GM12878 (cell line): ENCODE data around the gene ZBTB6. TPM values are rescaled to one million over a fixed set of nuclear protein-coding genes. Genes with fewer than 3 reads are reported as not detected.

Experiments
- EP300 ChIP-seq, 2 experiments: fragments of 150-350 bp in 1 of 2; IDR thresholded peaks; 2 replicates each; pipeline ENCODE4 v1.6.1; 2011 to 2012; ENCODE audit warnings: low read depth in 2 of 2, low read length in 2 of 2, borderline replicate concordance in 1 of 2, improper control_type of control experiment in 1 of 2, inconsistent platforms in 1 of 2; ENCODE audit not compliant: control insufficient read depth in 1 of 2
- FOS ChIP-seq: IDR thresholded peaks from 3 replicates; pipeline ENCODE4 v1.6.1; 2011; ENCODE audit warnings: borderline replicate concordance; ENCODE audit not compliant: insufficient read length; ENCODE audit errors: extremely low read depth
- POLR2AphosphoS2 ChIP-seq: IDR thresholded peaks from 2 replicates; pipeline ENCODE4 v1.6.1; 2011; ENCODE audit warnings: low read depth, mild to moderate bottlenecking, low read length, improper control_type of control experiment, moderate library complexity
- SMARCA5 ChIP-seq: fragments of 450-650 bp; IDR thresholded peaks from 2 replicates; pipeline ENCODE4 v1.6.1; 2017; ENCODE audit warnings: mild to moderate bottlenecking
- polyA plus RNA-seq, 11 experiments: library from polyadenylated mRNA; depleted of rRNA in 4 of 11; unstranded in 6 of 11; stranded (reverse) in 5 of 11; fragments of >200 nt; fragmentation: Nextera tagmentation in 4 of 11; fragmentation: Illumina TruSeq in 1 of 11; extraction: Ambion mirVana in 4 of 11; extraction: Trizol in 1 of 11; gene quantifications; 1 replicate in 1 of 11; 2 replicates in 10 of 11; pipeline versions ENCODE4 v1.2.1 to v1.2.3, GENCODE V29; 2011 to 2016; ENCODE audit warnings: inconsistent platforms in 2 of 11, missing spikeins in 2 of 11, low read depth in 1 of 11
- total RNA-seq, 4 experiments: library from RNA; depleted of rRNA in 3 of 4; stranded (reverse); fragments of >200 nt in 3 of 4; fragmentation: Illumina TruSeq in 1 of 4; extraction: Trizol in 1 of 4; gene quantifications; 2 replicates each; pipeline versions ENCODE4 v1.2.1 to v1.2.3, GENCODE V29; 2013 to 2021
- TF ChIP-seq, protein P1 (sequence below): fragments of 450-650 bp; IDR thresholded peaks from 2 replicates; pipeline ENCODE4 v1.6.1; 2017; ENCODE audit warnings: mild to moderate bottlenecking, moderate library complexity
- TF ChIP-seq, protein P2 (sequence below): IDR thresholded peaks from 2 replicates; pipeline ENCODE4 v1.6.1; 2012; ENCODE audit warnings: improper control_type of control experiment, low read depth, low read length; ENCODE audit not compliant: insufficient replicate concordance
- TF ChIP-seq, protein P3 (sequence below): fragments of 450-650 bp; IDR thresholded peaks from 2 replicates; pipeline ENCODE4 v1.6.1; 2017; ENCODE audit warnings: low read depth, mild to moderate bottlenecking, moderate library complexity
- TF ChIP-seq, protein P4 (sequence below): fragments of 450-650 bp; IDR thresholded peaks from 2 replicates; pipeline ENCODE4 v1.6.1; 2016; ENCODE audit warnings: mild to moderate bottlenecking
- TF ChIP-seq, protein P5 (sequence below): fragments of 450-650 bp; formaldehyde crosslinking; IDR thresholded peaks from 2 replicates; pipeline ENCODE4 v1.4.0; 2020; ENCODE audit warnings: mild to moderate bottlenecking, moderate library complexity

ZBTB6 gene
- total and polyA plus RNA-seq, 10 of the 15 experiments (the other 5 are each of a cell fraction or from before 2014, with no cell fraction given), result 1.7 to 11.5 (median 7.0) TPM

DNA sequence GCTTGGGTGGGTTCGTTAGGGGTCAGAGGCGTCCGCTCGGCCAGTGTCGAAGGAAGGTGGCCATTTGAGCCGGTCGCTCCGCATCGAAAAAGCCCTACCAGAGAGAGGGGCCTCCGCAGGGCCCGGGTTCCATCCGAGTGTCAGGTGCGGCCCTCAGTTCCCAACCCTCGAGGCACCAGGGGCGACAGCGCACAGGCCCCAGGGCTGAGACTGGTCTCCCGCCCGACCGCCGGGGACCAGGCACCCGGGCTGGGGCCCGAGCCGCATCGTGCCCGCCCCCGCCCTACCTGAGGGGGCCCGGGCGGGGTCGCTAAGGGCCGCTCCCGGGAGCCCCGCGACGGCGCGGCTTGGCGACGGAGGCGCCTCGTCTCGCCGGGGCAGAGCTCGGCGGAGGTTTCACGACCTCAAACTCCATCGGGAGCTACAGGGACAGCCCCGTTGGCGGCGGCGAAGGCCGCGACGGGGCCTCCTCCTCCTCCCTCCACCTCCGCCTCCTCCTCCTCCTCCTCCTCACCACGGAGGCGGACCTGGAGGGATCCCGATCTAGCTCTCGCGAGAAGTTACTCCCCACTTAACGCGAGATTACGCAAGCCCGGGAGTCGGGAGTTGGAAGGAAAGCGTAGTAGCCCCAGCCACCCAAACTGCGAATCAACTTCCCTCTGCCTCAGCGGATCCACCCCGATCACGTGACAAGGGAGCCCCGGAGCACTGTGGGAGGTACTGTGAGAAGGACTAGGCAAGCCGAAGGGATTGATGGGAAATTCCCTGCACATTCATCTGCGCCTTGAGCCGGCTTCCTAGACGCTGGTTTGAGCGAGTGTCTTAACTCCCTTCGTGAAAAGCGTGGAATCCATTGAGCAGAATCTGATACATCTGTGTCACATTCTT is 8.1 kb downstream of the ZBTB6 start, which contains the start of gene RC3H2 (continued):
- TF ChIP-seq POLR2AphosphoS2 (peak; percentile 66; the same call in 1 of the 2 replicates), FOS (no peak), EP300 (IDR thresholded peaks at IDR 0.05; ENCODE audit: borderline replicate concordance in 1 of 2, control insufficient read depth in 1 of 2, low read depth in 2 of 2, low read length in 2 of 2) (peak; percentile 31 to 38; a peak in 1 of 4 replicates), SMARCA5 (0 out of 2 replicates have a peak, but pooled peaks have one; percentile 54)
- TF ChIP-seq, protein P1, sequence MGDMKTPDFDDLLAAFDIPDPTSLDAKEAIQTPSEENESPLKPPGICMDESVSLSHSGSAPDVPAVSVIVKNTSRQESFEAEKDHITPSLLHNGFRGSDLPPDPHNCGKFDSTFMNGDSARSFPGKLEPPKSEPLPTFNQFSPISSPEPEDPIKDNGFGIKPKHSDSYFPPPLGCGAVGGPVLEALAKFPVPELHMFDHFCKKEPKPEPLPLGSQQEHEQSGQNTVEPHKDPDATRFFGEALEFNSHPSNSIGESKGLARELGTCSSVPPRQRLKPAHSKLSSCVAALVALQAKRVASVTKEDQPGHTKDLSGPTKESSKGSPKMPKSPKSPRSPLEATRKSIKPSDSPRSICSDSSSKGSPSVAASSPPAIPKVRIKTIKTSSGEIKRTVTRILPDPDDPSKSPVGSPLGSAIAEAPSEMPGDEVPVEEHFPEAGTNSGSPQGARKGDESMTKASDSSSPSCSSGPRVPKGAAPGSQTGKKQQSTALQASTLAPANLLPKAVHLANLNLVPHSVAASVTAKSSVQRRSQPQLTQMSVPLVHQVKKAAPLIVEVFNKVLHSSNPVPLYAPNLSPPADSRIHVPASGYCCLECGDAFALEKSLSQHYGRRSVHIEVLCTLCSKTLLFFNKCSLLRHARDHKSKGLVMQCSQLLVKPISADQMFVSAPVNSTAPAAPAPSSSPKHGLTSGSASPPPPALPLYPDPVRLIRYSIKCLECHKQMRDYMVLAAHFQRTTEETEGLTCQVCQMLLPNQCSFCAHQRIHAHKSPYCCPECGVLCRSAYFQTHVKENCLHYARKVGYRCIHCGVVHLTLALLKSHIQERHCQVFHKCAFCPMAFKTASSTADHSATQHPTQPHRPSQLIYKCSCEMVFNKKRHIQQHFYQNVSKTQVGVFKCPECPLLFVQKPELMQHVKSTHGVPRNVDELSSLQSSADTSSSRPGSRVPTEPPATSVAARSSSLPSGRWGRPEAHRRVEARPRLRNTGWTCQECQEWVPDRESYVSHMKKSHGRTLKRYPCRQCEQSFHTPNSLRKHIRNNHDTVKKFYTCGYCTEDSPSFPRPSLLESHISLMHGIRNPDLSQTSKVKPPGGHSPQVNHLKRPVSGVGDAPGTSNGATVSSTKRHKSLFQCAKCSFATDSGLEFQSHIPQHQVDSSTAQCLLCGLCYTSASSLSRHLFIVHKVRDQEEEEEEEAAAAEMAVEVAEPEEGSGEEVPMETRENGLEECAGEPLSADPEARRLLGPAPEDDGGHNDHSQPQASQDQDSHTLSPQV, result no peak
- TF ChIP-seq, protein P2, sequence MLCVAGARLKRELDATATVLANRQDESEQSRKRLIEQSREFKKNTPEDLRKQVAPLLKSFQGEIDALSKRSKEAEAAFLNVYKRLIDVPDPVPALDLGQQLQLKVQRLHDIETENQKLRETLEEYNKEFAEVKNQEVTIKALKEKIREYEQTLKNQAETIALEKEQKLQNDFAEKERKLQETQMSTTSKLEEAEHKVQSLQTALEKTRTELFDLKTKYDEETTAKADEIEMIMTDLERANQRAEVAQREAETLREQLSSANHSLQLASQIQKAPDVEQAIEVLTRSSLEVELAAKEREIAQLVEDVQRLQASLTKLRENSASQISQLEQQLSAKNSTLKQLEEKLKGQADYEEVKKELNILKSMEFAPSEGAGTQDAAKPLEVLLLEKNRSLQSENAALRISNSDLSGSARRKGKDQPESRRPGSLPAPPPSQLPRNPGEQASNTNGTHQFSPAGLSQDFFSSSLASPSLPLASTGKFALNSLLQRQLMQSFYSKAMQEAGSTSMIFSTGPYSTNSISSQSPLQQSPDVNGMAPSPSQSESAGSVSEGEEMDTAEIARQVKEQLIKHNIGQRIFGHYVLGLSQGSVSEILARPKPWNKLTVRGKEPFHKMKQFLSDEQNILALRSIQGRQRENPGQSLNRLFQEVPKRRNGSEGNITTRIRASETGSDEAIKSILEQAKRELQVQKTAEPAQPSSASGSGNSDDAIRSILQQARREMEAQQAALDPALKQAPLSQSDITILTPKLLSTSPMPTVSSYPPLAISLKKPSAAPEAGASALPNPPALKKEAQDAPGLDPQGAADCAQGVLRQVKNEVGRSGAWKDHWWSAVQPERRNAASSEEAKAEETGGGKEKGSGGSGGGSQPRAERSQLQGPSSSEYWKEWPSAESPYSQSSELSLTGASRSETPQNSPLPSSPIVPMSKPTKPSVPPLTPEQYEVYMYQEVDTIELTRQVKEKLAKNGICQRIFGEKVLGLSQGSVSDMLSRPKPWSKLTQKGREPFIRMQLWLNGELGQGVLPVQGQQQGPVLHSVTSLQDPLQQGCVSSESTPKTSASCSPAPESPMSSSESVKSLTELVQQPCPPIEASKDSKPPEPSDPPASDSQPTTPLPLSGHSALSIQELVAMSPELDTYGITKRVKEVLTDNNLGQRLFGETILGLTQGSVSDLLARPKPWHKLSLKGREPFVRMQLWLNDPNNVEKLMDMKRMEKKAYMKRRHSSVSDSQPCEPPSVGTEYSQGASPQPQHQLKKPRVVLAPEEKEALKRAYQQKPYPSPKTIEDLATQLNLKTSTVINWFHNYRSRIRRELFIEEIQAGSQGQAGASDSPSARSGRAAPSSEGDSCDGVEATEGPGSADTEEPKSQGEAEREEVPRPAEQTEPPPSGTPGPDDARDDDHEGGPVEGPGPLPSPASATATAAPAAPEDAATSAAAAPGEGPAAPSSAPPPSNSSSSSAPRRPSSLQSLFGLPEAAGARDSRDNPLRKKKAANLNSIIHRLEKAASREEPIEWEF, result no peak
- TF ChIP-seq, protein P3, sequence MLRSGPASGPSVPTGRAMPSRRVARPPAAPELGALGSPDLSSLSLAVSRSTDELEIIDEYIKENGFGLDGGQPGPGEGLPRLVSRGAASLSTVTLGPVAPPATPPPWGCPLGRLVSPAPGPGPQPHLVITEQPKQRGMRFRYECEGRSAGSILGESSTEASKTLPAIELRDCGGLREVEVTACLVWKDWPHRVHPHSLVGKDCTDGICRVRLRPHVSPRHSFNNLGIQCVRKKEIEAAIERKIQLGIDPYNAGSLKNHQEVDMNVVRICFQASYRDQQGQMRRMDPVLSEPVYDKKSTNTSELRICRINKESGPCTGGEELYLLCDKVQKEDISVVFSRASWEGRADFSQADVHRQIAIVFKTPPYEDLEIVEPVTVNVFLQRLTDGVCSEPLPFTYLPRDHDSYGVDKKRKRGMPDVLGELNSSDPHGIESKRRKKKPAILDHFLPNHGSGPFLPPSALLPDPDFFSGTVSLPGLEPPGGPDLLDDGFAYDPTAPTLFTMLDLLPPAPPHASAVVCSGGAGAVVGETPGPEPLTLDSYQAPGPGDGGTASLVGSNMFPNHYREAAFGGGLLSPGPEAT, result peak; percentile 77
- TF ChIP-seq, protein P4, sequence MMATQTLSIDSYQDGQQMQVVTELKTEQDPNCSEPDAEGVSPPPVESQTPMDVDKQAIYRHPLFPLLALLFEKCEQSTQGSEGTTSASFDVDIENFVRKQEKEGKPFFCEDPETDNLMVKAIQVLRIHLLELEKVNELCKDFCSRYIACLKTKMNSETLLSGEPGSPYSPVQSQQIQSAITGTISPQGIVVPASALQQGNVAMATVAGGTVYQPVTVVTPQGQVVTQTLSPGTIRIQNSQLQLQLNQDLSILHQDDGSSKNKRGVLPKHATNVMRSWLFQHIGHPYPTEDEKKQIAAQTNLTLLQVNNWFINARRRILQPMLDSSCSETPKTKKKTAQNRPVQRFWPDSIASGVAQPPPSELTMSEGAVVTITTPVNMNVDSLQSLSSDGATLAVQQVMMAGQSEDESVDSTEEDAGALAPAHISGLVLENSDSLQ, result peak; percentile 58
- TF ChIP-seq, protein P5, sequence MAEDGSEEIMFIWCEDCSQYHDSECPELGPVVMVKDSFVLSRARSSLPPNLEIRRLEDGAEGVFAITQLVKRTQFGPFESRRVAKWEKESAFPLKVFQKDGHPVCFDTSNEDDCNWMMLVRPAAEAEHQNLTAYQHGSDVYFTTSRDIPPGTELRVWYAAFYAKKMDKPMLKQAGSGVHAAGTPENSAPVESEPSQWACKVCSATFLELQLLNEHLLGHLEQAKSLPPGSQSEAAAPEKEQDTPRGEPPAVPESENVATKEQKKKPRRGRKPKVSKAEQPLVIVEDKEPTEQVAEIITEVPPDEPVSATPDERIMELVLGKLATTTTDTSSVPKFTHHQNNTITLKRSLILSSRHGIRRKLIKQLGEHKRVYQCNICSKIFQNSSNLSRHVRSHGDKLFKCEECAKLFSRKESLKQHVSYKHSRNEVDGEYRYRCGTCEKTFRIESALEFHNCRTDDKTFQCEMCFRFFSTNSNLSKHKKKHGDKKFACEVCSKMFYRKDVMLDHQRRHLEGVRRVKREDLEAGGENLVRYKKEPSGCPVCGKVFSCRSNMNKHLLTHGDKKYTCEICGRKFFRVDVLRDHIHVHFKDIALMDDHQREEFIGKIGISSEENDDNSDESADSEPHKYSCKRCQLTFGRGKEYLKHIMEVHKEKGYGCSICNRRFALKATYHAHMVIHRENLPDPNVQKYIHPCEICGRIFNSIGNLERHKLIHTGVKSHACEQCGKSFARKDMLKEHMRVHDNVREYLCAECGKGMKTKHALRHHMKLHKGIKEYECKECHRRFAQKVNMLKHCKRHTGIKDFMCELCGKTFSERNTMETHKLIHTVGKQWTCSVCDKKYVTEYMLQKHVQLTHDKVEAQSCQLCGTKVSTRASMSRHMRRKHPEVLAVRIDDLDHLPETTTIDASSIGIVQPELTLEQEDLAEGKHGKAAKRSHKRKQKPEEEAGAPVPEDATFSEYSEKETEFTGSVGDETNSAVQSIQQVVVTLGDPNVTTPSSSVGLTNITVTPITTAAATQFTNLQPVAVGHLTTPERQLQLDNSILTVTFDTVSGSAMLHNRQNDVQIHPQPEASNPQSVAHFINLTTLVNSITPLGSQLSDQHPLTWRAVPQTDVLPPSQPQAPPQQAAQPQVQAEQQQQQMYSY, result peak; percentile 86
